HG03565 (cell line): ENCODE results near the gene CTDP1.

Experiments used
- ATAC-seq: cut with Tn5 transposase; IDR thresholded peaks from one replicate; pipeline ENCODE4 v1.9.1; 2021; ENCODE audit warnings: mild to moderate bottlenecking, moderate library complexity; ENCODE audit not compliant: unreplicated experiment

Gene CTDP1

DNA sequence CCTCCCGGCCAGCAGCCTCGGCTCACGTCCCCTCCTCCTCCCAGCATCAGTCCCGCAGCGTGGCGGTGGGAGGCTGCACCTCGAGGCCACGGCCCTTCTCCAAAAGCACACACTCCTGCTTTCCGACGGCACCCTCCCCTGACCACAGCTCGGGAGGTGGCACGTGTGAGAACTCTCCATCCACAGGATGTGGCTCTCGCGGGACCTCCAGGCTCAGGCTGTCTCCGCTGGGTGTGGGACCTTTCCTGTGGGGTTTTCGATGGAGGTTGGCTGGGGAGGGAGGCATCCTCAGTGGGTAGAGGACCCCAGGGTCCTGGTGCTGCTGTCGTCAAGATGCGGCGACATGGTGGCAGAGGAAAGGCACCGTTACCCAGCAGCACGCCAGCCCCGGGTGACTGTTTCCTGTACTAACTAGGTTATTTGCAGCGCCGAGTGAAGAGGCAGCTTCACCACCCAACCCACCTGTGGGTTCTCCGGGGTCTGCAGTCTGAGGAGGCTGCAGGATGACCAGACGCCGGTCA lies 75.3 kb downstream of the CTDP1 start:
- no peak for ATAC-seq

- ATAC-seq: no peak
Observed at GRCh38 chr18:79755496-79756142, 76.0 kb downstream of the CTDP1 start.

- ATAC-seq: no peak
Observed at GRCh38 chr18:79756143-79756500, 76.5 kb downstream of the CTDP1 start.

GRCh38 chr18:79756826-79757225 lies 77.2 kb downstream of the CTDP1 start:
- ATAC-seq: no peak

DNA sequence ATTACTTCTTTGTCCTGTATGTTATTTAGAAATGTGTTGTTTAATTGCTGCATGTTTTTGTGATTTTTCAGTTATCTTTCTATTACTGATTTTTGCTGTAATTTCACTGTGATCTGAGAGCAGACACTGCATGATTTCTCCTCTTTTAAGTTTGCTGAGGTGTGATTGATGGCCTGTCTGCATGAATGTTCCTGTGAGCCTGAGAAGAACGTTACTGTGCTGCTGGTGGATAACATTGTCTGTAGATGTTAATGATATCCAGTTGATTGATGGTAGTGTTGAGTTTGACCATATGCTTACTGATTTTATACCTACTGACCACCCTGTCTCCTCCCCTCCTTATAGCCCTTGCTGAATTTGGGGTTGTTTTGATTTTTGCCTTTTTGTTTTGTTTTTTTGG lies 80.7 kb downstream of the CTDP1 start:
- no peak for ATAC-seq

DNA sequence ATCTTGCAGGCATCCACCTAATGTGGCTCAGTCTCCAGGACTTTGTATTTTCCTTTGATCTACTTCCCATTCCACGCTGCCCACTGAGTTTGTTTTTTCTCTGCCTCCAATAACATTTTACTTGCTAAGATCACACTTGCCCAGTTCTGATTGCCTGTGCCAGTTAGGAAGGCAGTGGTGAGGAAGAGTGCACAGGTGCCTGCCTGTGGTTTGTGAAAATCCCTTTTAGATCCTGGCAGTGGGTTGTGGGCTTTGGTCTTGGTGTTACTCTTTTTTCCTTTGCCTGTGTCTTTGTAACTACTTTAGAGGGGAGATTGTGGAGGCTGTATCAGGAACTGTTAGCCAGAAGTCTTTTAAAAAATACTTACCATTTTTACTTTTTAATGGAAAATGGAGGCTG lies 81.3 kb downstream of the CTDP1 start:
- ATAC-seq: no peak

GRCh38 chr18:79763407-79763806 lies 83.8 kb downstream of the CTDP1 start:
- no peak for ATAC-seq

- ATAC-seq: no peak
Observed at GRCh38 chr18:79764131-79764530, 84.5 kb downstream of the CTDP1 start.

DNA sequence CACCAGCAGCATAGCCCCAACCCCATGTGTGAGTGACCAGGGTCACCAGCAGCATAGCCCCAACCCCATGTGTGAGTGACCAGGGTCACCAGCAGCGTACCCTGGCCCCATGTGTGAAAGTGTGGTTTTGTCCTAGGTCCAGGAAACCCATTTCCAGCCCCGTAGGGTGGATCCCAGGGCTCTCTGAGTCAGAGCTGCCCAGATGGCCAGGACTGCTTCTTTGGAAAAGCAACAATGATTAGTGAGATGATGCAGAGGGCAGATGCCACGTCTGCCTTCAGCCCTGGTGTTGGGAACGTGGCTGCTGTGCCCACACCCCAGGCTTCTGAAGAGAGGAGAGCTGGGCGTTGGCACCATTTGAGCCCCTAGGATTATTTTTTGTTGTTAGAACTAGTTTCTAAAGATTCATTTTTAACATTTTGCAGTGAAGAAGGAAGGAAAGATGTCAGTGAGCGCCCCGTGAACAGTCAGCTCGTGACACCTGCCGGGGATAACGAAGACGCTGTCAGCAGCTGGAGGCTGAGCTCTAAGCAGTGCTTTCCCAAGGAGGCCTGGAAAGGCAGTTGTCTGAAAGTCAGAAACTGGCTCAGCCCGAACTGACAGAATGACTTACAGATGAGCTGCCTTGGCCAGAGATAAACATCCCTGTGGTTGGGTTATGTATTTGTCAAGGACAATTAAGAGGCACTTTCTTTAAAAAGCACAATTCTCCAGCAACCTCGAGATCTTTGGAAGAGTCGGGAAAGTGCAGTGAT lies 86.1 kb downstream of the CTDP1 start:
- ATAC-seq: no peak

- no peak for ATAC-seq
Observed at GRCh38 chr18:79766308-79766707, 86.7 kb downstream of the CTDP1 start.

GRCh38 chr18:79768745-79769144 lies 89.1 kb downstream of the CTDP1 start:
- ATAC-seq: no peak

- ATAC-seq: no peak
Observed at GRCh38 chr18:79769698-79770500, 90.3 kb downstream of the CTDP1 start.

GRCh38 chr18:79770501-79770815 lies 90.9 kb downstream of the CTDP1 start:
- ATAC-seq: no peak

DNA sequence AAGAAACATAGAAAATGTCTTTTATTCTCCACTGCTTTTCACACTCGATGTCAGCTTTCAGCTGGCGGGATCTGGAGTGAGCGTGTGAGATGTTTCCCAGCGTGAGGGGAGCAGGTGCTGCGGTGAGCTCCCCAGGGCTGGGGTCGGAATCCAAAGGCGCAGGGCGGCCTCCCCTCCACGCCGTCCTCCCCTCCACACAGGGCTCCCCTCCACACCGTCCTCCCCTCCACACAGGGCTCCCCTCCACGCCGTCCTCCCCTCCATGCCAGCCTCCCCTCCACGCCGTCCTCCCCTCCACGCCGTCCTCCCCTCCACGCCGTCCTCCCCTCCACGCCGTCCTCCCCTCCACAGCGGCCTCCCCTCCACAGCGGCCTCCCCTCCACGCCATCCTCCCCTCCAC lies 91.2 kb downstream of the CTDP1 start:
- no peak for ATAC-seq

DNA sequence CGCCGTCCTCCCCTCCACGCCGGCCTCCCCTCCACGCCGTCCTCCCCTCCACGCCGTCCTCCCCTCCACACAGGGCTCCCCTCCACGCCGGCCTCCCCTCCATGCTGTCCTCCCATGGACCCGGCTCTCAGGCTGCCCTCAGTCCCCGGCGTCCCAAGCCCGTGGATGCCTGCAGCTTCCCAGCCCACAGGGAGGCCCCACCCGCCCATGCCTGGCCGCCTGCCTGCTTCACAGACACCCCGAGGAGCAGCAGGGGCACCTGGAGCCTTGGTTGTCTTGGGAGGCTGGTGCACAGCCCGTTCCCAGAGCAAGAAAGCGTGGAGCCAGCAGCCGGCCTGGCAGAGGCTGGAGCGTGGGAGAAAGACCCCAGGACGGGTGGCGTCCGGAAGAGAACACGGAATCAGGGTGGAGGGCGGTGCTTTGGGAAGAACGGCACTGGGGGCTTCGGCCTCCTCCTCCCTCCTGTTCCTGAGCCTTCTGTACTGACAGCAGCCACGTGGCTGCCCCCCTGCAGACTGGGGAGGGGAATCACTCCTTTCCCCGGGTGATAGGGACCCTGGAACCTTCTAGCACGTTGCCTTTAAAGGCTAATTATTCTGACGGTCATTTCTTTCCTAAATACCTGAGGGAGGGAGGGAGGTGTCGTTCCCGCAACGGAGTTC lies 92.0 kb downstream of the CTDP1 start:
- ATAC-seq: no peak

GRCh38 chr18:79772108-79772864 lies 92.7 kb downstream of the CTDP1 start:
- no peak for ATAC-seq

- ATAC-seq: no peak
Observed at GRCh38 chr18:79772865-79773696, 93.5 kb downstream of the CTDP1 start.

GRCh38 chr18:79774111-79774510 lies 94.5 kb downstream of the CTDP1 start:
- ATAC-seq: no peak

GRCh38 chr18:79775441-79776221 lies 96.0 kb downstream of the CTDP1 start:
- ATAC-seq: no peak
